HUES6 (cell line): ENCODE data around the gene SCN7A.
"Not testable (repeated sequence)": the region's sequence is repeated elsewhere in the genome, so short reads cannot be mapped to it uniquely, and the experiment has no call there.

Experiments used
- H3K27ac ChIP-seq: 2 replicates; pipeline ENCODE4 v1.7.0; 2013; ENCODE audit warnings: low read depth, mild to moderate bottlenecking, low read length, inconsistent platforms
- H3K27me3 ChIP-seq: 2 replicates; pipeline ENCODE4 v1.6.1; 2013; ENCODE audit warnings: low read length; ENCODE audit not compliant: control insufficient read depth, insufficient read depth
- H3K36me3 ChIP-seq: 2 replicates; pipeline ENCODE4 v1.6.1; 2013; ENCODE audit warnings: low read length; ENCODE audit not compliant: control insufficient read depth, insufficient read depth
- H3K4me1 ChIP-seq: 2 replicates; pipeline ENCODE4 v1.6.1; 2013; ENCODE audit warnings: low read length; ENCODE audit not compliant: control insufficient read depth, insufficient read depth
- H3K4me3 ChIP-seq: 2 replicates; pipeline ENCODE4 v1.5.1; 2013; ENCODE audit warnings: low read depth, low read length
- H3K9ac ChIP-seq: one replicate; pipeline ENCODE4 v1.6.1; 2013; ENCODE audit warnings: mild to moderate bottlenecking, low read length
- H3K9me3 ChIP-seq: 2 replicates; pipeline ENCODE4 v1.6.1; 2013; ENCODE audit warnings: low read depth, low read length; ENCODE audit not compliant: control insufficient read depth, insufficient read depth

The SCN7A gene

DNA sequence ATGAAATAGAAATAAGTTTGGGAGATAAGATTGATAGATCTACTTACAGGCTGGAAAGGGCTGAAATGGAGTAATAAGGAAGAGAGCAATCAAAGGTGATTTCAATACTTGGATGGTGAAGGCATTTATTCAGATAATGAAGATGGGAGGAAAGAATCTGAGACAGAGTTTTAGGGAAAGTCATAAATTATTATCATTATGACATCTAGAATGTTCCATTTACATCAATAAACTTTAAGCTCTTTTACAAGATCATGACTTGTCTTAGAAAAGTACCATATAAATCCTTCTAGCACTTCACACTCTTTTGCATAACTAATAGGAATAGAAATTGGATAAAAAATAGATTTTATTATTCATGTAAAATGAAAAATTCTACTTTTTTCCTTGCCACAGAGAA is 120.5 kb downstream of the SCN7A start:
- H3K36me3 ChIP-seq: no peaks in the 10 kb centered on the region
- H3K9ac ChIP-seq: no peak overlapping the region
- H3K27ac ChIP-seq: no peak overlapping the region
- H3K4me1 ChIP-seq: peaks cover 19% of the 10 kb centered on the region
- peaks cover 25% of the 10 kb centered on the region for H3K27me3 ChIP-seq
- H3K4me3 ChIP-seq: no peak overlapping the region
- no peaks in the 10 kb centered on the region for H3K9me3 ChIP-seq

DNA sequence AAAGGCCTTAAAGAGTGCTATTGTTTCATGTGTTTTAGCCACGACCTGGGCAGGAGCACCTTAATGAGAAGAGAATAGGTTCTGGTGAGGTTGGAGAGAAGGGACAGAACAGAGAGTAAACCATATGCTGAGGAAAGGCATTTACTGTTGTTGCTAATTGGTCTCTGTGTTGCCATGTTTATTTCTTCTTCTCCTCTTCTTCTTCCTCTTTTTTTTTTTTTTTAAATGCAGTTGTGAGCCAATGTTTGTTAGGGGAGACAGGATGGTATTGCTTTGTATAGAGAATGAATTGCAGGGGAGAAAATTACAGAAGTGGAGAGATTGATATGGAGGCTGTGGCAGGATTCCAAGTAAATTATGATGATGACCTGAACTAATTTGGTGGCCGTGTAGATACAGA is 120.9 kb downstream of the SCN7A start:
- H3K4me1 ChIP-seq: peaks cover 19% of the 10 kb centered on the region
- no peak overlapping the region for H3K9ac ChIP-seq
- peaks cover 25% of the 10 kb centered on the region for H3K27me3 ChIP-seq
- H3K36me3 ChIP-seq: no peaks in the 10 kb centered on the region
- peak overlapping the region; percentile 2; the same call in 1 of the 2 replicates for H3K4me3 ChIP-seq
- no peak overlapping the region for H3K27ac ChIP-seq
- H3K9me3 ChIP-seq: no peaks in the 10 kb centered on the region

DNA sequence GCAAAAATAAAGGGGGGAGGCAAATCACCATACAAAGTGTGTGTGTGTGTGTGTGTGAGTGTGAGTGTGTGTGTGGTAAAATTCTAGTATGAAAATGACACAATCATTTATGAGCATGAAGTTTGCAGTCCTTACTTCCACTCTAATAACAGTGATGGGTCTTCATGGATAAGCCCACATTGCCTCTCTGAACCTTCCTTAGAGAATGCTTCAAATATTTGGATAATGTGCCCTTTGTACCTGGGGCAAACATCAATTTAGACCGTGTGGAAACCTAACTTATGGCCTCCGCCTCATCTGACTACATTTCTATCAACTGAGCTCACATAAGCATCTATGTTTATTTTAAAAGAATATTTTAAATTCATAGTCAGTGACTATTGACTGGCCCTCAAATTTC is 122.0 kb downstream of the SCN7A start:
- no peak overlapping the region for H3K4me3 ChIP-seq
- no peaks in the 10 kb centered on the region for H3K36me3 ChIP-seq
- H3K27me3 ChIP-seq: peaks cover 15% of the 10 kb centered on the region
- H3K27ac ChIP-seq: no peak overlapping the region
- peaks cover 18% of the 10 kb centered on the region for H3K4me1 ChIP-seq
- H3K9me3 ChIP-seq: no peaks in the 10 kb centered on the region
- no peak overlapping the region for H3K9ac ChIP-seq

DNA sequence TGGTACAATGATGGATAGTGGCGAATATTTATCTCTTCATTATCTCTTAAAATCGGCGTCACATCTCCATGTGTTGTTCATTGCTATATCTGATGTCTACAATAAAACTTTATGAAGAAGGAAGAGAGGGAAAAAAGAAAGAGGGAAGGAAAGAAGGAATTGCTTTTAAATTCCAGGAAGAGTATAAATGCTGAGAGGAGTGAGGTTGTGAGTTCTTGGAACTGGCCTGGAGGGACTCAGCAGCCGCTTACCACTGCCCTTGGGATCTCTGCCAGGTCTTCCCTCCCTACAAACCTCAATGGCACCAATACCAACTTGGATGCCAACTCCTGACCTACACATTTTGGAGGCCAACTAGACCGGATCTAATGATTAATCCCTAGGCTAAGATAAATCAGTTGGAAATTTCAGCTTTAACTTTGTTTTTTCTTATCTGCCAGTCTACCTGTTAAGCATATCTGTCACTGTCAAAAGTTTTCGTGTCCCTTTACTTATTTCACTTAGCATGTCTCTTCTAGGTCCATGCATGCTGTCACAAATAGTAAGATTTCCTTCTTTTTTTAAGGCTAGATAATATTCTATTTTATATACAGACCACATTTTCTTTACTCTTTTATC is 128.1 kb downstream of the SCN7A start:
- H3K27me3 ChIP-seq: no peaks in the 10 kb centered on the region
- no peak overlapping the region for H3K27ac ChIP-seq
- no peaks in the 10 kb centered on the region for H3K9me3 ChIP-seq
- no peak overlapping the region for H3K4me3 ChIP-seq
- no peaks in the 10 kb centered on the region for H3K4me1 ChIP-seq
- no peak overlapping the region for H3K9ac ChIP-seq
- H3K36me3 ChIP-seq: no peaks in the 10 kb centered on the region

DNA sequence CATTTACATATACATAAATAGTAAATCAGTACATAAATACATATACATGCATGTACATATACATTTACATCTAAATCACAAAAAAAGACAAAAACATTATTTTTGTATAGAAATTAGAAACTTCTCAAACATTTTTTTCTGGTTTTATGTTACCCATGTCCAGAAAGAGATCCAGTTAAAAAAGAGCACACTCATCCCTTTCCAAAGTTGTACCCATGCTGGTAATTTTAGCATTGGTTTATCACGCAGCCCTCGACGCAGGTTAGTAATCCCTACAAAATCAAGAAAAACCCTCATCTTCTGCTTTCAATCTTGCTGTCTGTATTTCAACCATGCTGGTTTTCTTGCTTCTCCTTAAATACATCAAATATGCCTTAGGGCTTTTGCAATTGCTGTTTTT is 128.8 kb downstream of the SCN7A start:
- no peak overlapping the region for H3K4me3 ChIP-seq
- H3K27me3 ChIP-seq: no peaks in the 10 kb centered on the region
- H3K27ac ChIP-seq: no peak overlapping the region
- no peaks in the 10 kb centered on the region for H3K4me1 ChIP-seq
- H3K36me3 ChIP-seq: no peaks in the 10 kb centered on the region
- H3K9ac ChIP-seq: no peak overlapping the region
- H3K9me3 ChIP-seq: no peaks in the 10 kb centered on the region

DNA sequence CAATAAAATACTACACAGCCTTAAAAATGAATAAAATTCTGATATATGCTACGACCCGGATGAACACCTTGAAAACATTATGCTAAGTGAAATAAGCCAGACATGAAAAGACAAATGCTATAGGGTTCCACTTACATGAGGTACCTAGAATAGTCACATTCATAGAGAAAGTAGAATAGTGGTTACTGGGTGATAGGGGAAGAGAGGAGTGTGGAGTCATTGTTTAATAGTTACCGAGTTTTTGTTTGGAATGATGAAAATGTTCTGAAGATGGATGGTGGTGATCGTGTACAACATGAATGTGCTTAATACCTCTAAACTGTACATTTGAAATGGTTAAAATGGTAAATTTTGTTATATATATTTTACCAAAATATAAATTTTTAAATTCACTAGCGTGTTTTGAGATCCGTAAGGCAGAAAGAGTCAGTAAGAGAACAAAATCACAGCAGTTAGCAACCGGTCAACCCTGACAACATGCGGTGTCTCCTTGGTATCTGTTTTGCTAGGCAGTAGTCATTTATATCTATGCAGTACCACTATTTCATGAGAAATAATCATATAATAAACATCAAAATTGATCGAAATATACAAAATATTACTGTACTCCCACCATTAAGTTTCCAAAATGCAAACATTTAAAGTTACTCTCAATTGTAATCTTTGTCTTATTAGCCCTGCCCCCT is 129.4 kb downstream of the SCN7A start:
- Histone ChIP-seq H3K4me1 (no peaks in the 10 kb centered on the region), H3K4me3 (no peak overlapping the region)

DNA sequence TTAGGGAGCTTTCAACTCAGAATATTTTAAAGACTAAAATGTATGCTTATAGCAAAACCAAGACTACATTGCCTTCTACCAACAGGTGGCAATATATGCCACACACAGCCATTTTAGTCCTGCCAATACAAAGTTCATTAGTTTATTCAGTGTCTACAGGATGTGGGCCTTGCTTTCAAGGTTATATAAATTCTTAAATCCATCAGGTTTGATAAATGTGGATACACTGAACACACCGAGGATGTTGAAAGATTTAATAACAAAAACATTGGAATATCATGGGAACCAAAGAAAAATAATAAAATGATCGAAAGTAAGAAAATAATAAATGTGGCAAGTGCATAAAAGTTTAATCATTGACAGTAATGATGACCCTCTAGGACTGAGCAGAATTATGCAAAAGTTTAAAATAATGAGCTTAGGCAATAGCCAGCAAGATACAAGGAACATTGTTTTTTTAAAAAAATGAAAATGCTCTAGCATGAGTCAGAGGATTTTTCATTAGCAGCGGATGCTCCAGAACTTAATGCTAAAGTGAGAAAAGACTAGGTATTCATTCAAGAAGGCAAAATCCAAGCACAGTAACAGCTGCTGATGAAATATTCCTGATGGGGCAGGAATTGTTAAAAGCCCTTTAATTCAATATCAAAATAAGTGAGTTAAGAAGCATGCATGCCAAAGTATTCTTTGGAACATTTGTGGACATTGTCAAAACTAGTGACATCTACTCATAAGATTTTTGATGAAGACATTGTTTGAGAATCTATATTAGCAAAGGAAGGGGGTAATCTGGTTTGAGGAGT is 132.5 kb downstream of the SCN7A start:
- Histone ChIP-seq H3K9ac (no peak overlapping the region), H3K27me3 (no peaks in the 10 kb centered on the region)

More for the DNA sequence above, 129.4 kb downstream of the SCN7A start:
- Histone ChIP-seq H3K9me3 (no peaks in the 10 kb centered on the region), H3K9ac (no peak overlapping the region), H3K36me3 (no peaks in the 10 kb centered on the region), H3K27ac (no peak overlapping the region), H3K27me3 (no peaks in the 10 kb centered on the region)

DNA sequence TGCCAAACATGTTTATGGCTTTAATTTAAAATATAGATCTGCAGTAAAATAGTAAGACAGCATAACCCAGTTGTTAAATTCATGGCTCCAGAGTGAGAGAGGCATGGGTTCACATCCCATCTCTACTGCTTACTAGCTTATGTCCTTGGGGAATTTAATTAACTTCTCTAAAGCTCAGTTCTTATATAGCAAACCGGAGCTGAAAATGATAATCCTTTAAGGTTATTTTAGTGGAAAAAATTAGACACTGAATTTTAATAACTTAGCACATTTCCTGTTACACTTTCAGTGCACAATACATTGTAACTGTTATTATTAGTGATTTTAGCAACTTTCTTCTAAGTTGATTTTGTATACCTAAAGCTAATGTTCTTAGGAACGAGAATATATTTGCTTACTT is 133.1 kb downstream of the SCN7A start:
- Histone ChIP-seq H3K9me3 (no peaks in the 10 kb centered on the region), H3K9ac (no peak overlapping the region), H3K4me1 (no peaks in the 10 kb centered on the region), H3K27ac (no peak overlapping the region), H3K27me3 (no peaks in the 10 kb centered on the region), H3K4me3 (no peak overlapping the region), H3K36me3 (no peaks in the 10 kb centered on the region)

More for the DNA sequence above, 132.5 kb downstream of the SCN7A start:
- Histone ChIP-seq H3K9me3 (no peaks in the 10 kb centered on the region), H3K27ac (no peak overlapping the region), H3K4me3 (no peak overlapping the region), H3K4me1 (no peaks in the 10 kb centered on the region), H3K36me3 (no peaks in the 10 kb centered on the region)

DNA sequence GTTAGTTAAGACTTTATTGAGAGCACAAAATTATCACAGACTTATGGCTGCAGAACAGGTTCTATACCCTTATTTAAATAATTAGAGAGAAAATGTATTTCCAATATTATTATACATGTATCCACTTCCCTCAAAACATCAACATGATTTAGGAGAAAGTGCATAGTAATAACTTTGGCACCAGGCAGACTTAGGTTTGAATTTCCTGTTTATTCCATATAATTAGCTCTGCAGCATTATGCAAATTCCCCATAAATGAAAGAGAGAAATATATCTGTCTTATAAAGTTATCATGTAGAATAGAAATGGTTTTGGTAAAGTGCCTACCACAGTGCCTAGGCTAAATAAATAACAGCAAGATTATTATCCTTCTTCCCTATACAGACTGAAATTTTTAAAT is 133.6 kb downstream of the SCN7A start:
- Histone ChIP-seq H3K9ac (no peak overlapping the region), H3K9me3 (no peaks in the 10 kb centered on the region), H3K27me3 (no peaks in the 10 kb centered on the region), H3K4me1 (no peaks in the 10 kb centered on the region), H3K36me3 (no peaks in the 10 kb centered on the region), H3K27ac (no peak overlapping the region), H3K4me3 (no peak overlapping the region)

DNA sequence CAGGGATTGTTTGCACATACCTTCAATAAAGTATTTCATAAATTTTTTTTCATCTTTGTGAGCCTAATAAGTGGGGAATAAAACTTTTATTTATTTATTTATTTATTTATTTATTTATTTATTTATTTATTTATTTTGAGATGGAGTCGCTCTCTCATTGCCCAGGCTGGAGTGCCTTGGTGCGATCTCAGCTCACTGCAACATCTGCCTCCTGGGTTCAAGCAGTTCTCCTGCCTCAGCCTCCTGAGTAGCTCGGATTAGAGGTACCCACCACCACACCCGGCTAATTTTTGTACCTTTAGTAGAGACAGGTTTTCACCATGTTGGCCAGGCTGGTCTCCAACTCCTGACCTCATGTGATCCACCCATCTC is 136.1 kb downstream of the SCN7A start:
- not testable (repeated sequence) for H3K27ac ChIP-seq, H3K9ac ChIP-seq, H3K9me3 ChIP-seq, H3K4me3 ChIP-seq, H3K4me1 ChIP-seq, H3K36me3 ChIP-seq, H3K27me3 ChIP-seq
